NCI-H2227 (cell line): ENCODE data around the gene UBAP1L.
"Not testable (repeated sequence)": the region's sequence is repeated elsewhere in the genome, so short reads cannot be mapped to it uniquely, and the experiment has no call there.

Source experiments
- DNase-seq: peaks from one replicate; lab custom pipeline; 2025; ENCODE audit not compliant: unreplicated experiment; lab: John Stamatoyannopoulos, UW

Gene UBAP1L

DNA sequence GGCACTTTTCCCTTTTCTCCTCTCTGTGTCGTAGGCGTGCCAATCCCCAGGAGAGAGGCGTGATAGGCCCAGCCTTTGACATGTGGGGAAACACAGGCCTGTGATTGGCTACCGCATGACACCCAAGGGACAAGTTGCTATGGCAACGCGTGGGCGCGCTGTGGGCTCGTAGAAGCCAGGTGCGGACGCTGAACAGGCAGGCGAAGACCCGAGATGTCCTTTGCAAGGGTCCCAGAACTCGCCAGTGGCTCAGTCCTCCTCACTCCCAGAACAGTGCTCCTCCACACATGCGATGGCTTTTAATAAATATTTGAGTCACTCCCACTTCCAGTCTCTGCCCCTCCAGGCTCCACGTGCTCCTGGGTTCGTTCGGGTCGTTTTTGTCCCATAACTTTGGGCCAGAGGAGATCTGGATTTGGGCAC, 65.6 kb downstream of the UBAP1L start:
- DNase-seq, result peak; percentile 96

- no peak for DNase-seq
These were observed 66.8 kb downstream of the UBAP1L start for GRCh38 chr15:65048241-65048640.

DNA sequence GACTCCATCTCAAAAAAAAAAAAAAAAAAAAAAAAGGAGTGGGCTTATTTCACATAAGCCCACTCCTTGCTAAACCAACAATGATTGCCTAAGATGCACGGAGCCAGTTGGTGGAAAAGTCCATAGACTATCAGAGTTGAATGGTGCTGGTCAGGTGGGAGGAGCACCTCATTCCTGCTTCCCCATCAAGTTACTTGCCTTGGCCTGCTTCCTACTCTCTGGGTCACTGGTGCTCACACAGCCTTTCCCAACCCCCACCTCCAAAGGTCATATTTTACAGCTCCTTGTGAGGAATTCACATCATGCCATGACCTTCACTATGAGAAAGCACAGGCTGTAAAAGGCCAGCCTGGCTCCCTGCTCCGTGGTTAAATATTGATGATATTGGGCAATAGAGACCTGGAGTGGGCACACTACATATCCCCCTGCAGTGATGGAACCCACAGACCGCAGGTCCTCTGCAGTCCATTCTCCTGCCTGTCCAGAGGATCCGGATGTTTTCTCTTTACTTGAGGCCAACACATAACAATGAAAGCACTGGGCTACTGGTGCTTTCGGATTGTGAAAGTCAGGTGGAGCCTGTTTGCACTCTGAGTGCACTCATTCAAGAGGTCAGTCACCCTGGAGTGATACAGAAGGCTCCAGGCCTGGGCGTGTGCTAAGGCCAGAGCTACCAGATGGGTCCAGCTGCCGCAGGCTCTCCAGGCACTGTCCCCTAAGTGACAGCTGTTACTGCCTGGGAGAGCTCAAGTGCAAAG, 70.1 kb downstream of the UBAP1L start, which contains the start of gene SLC51B:
Gene SLC51B, plus strand, starts transcription at position 664 of the 758 bp plus-strand sequence. CDS start 4,618 bp downstream, outside the sequence.
- DNase-seq, result no peak

- DNase-seq, result not testable (repeated sequence)
These were observed 70.8 kb downstream of the UBAP1L start for GRCh38 chr15:65044218-65044617.

DNA sequence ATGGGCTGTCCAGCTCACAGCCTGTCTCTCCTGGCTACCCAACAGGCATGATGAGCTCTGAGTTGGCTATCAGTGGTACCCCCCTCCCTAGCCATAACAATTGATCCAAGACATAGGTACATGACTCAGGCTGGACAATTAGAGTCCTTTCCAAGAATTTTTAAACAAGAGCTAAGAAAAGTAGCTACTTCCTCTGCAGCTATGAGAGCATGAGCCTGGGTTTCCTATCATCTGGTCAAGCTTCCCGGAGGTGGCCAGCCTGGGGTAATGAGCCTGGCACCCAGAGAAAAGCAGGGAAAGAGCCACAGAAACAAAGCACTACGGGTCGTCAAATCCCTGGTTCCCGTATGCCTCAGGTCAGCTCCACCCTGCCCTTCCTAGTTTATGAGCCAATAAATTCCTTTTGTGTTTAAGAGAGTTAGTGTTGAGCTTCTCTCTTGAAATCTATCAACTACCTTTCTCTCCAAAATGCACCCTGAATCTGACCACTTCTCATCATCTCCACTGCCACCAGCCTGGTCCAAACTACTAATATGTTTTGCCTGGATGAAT, 72.1 kb downstream of the UBAP1L start:
- DNase-seq, result no peak
